K562 (cell line): ENCODE results near the gene GNAL. TPM values are rescaled to one million over a fixed set of nuclear protein-coding genes. Genes with fewer than 3 reads are reported as not detected.

Source experiments
- ATAC-seq: fragments of 200-7000 bp; cut with Tn5 transposase; 3 replicates; pipeline ENCODE4 v1.9.1; 2020; ENCODE audit warnings: moderate library complexity
- BruUV-seq: library from RNA; stranded (reverse); fragments of 400-500 nt; replicated peaks from 2 replicates; lab custom pipeline; 2021; lab: Mats Ljungman, UMichigan
- CTCF ChIA-PET: fragments of 300-600 bp; formaldehyde crosslinking; extraction: SDS; loops from one replicate; lab custom pipeline; 2021; ENCODE audit warnings: low intra/inter-chr PET ratio; lab: Yijun Ruan, JAX
- POLR2A ChIA-PET: fragments of 300-600, 350-650 bp; sonication (Branson Sonifier 250); formaldehyde crosslinking; extraction: SDS; loops from one replicate; lab custom pipeline; 2021; ENCODE audit warnings: antibody characterized with exemption, inconsistent platforms; lab: Yijun Ruan, JAX
- DNase-seq, 4 experiments: peaks; one replicate each; pipeline versions ENCODE4 v3.0.0 to v3.0.0-alpha.2; 2011 to 2018; ENCODE audit warnings: low spot score in 3 of 4, mixed read lengths in 3 of 4; ENCODE audit errors: extremely low read depth in 1 of 4
- FAIRE-seq: peaks from 2 replicates; lab custom pipeline; 2011; peaks lifted over from hg19 to GRCh38; lab: Jason Lieb, UNC
- H2AFZ ChIP-seq: 2 replicates; pipeline ENCODE4 v1.6.0; 2011; ENCODE audit warnings: low read depth, low read length, control low read depth, inconsistent platforms
- H3K27ac ChIP-seq: fragments of 200-600 bp; 3 replicates; pipeline ENCODE4 v1.8.0; 2011; ENCODE audit warnings: low read depth, mild to moderate bottlenecking, control low read depth, inconsistent platforms, low read length, moderate library complexity, mixed read lengths; ENCODE audit errors: extremely low read depth
- H3K27me3 ChIP-seq, 2 experiments: fragments of 300-600 bp in 1 of 2; 2 replicates in 1 of 2; 3 replicates in 1 of 2; pipeline versions ENCODE4 v1.6.0 to v1.8.0; 2011; ENCODE audit warnings: inconsistent platforms in 2 of 2, low read length in 2 of 2, mild to moderate bottlenecking in 1 of 2, mixed read lengths in 1 of 2, moderate library complexity in 1 of 2; ENCODE audit not compliant: control insufficient read depth in 2 of 2, insufficient read depth in 2 of 2
- H3K36me3 ChIP-seq: fragments of 300-600 bp; 3 replicates; pipeline ENCODE4 v1.8.0; 2011; ENCODE audit warnings: mild to moderate bottlenecking, low read length, inconsistent platforms; ENCODE audit not compliant: control insufficient read depth, insufficient read depth
- H3K4me1 ChIP-seq, 2 experiments: fragments of 200-600 bp in 1 of 2; replicated peaks in 1 of 2; 2 replicates in 1 of 2; 3 replicates in 1 of 2; pipeline versions ENCODE4 v1.5.1 to v1.8.0; 2011; ENCODE audit warnings: inconsistent platforms in 2 of 2, low read length in 2 of 2, mild to moderate bottlenecking in 1 of 2, mixed read lengths in 1 of 2, moderate library complexity in 1 of 2; ENCODE audit not compliant: control insufficient read depth in 2 of 2, insufficient read depth in 2 of 2
- H3K4me2 ChIP-seq: 2 replicates; pipeline ENCODE4 v1.6.1; 2011; ENCODE audit warnings: low read length, control low read depth, inconsistent platforms, mixed read lengths; ENCODE audit not compliant: insufficient read depth
- H3K4me3 ChIP-seq: fragments of 200-600 bp; sonication (generic), shearing (Covaris generic); 2 replicates; pipeline ENCODE4 v1.5.1; 2016; ENCODE audit warnings: control low read depth, inconsistent platforms
- H3K79me2 ChIP-seq: fragments of 200-600 bp; 3 replicates; pipeline ENCODE4 v1.8.0; 2011; ENCODE audit warnings: low read length, inconsistent platforms; ENCODE audit not compliant: control insufficient read depth, insufficient read depth
- H3K9ac ChIP-seq, 2 experiments: 2 replicates each; pipeline versions ENCODE4 v1.6.0 to v1.6.1; 2011; ENCODE audit warnings: low read depth in 2 of 2, low read length in 2 of 2, control low read depth in 1 of 2, inconsistent platforms in 1 of 2, mild to moderate bottlenecking in 1 of 2, mixed read lengths in 1 of 2; ENCODE audit not compliant: insufficient read depth in 1 of 2
- H3K9me1 ChIP-seq: one replicate; pipeline ENCODE4 v1.6.0; 2011; ENCODE audit warnings: inconsistent platforms, mild to moderate bottlenecking, low read length, moderate library complexity; ENCODE audit not compliant: control insufficient read depth, insufficient read depth
- H3K9me3 ChIP-seq: replicated peaks from 2 replicates; pipeline ENCODE4 v1.5.1; 2011; ENCODE audit warnings: low read depth, low read length, inconsistent platforms; ENCODE audit not compliant: control insufficient read depth, insufficient read depth
- H4K20me1 ChIP-seq: replicated peaks from 2 replicates; pipeline ENCODE4 v1.6.1; 2011; ENCODE audit warnings: low read length, inconsistent platforms, mixed read lengths; ENCODE audit not compliant: control insufficient read depth, insufficient read depth
- CBFA2T3 ChIP-seq: fragments of 450-650 bp; IDR thresholded peaks from 2 replicates; pipeline ENCODE4 v1.6.1; 2017
- TAF1 ChIP-seq: IDR thresholded peaks from 2 replicates; pipeline ENCODE4 v1.6.1; 2011; ENCODE audit warnings: mild to moderate bottlenecking, low read length, moderate library complexity; ENCODE audit not compliant: insufficient read depth, control insufficient read depth, severe bottlenecking; ENCODE audit errors: extremely low read depth
- TRIM28 ChIP-seq: fragments of 450-650 bp; IDR thresholded peaks from 2 replicates; pipeline ENCODE4 v1.6.1; 2017
- WGBS: fragments of 100-300 bp; shearing (Covaris generic); methylation state at CpG from one replicate; pipeline ENCODE4 v1.1.6; 2016; ENCODE audit warnings: low coverage, mixed read lengths; ENCODE audit not compliant: insufficient coverage; ENCODE audit errors: missing lambda C conversion rate; 5-methylcytosine and 5-hydroxymethylcytosine counted together
- in situ Hi-C: fragments of 300-500 bp; cut with MboI; formaldehyde crosslinking; loops from 4 replicates; pipeline ENCODE4 v1.15.0; 2018; ENCODE audit warnings: inconsistent platforms, mixed read lengths
- intact Hi-C: fragments of 100-400 bp; cut with micrococcal nuclease; formaldehyde crosslinking; loops from 2 replicates; pipeline ENCODE4 v1.14.2; 2022
- polyA plus RNA-seq, 8 experiments: library from polyadenylated mRNA; depleted of rRNA in 4 of 8; stranded (reverse) in 5 of 8; unstranded in 3 of 8; fragments of >200 nt; fragmentation: Nextera tagmentation in 2 of 8; fragmentation: Illumina TruSeq in 1 of 8; extraction: Ambion mirVana in 2 of 8; extraction: Trizol in 1 of 8; gene quantifications; 2 replicates each; pipeline versions ENCODE4 v1.2.1 to v1.2.3, GENCODE V29; 2011 to 2014; ENCODE audit warnings: inconsistent platforms in 1 of 8, missing spikeins in 1 of 8
- total RNA-seq, 7 experiments: library from RNA; depleted of rRNA in 6 of 7; stranded (reverse); fragments of >200 nt in 6 of 7; fragmentation: Illumina TruSeq in 2 of 7; extraction: Trizol in 2 of 7; gene quantifications; 2 replicates each; pipeline versions ENCODE4 v1.2.1 to v1.2.3, GENCODE V29; 2011 to 2021; ENCODE audit warnings: low replicate concordance in 1 of 7

GNAL gene
- total and polyA plus RNA-seq, 9 of the 15 experiments (the other 6 are each of a cell fraction or from before 2014, with no cell fraction given) = under 0.01 to 0.10 (median 0.01) TPM; not detected in 5

DNA sequence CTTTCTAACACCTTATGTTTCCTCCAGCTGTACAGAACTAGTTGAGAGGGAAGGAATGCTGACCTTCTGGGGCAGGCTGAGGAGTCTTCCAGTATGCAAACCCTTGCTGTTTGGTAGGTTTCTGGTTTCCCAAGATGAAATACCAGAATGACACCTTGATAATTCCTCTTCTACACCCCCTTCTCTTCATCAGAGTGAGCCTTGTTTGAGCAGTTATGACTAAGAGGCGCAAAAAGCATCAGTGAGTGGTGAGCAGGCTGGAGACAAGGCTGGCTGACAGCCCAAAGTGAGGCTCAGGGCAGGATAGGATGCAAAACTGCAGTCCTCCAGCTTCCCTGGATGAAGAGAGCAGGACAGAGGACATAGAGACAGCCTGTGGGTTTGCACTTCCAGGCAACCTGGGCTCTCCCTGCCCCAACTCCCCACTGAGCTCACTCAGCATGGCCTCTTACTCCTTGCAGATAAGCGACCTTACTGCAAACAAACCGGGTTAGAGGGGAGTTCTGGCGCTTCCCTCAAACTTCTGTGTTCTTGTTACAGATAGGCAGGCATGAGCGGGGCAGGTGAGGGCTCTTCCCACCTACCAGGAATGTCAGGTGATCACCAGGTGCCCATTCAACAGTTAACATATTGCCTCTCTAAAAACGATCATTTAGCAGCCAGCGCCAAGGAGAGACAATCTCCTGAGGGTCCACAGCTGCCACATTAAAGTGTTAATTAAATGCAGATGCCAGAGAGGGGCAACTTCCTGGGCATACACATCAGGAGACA is 213.6 kb downstream of the GNAL start:
- in situ Hi-C loops (loop anchor here (10.0 kb wide), 1 partner anchor 1132 kb away; no protein-coding TSS in a partner anchor), intact Hi-C loops (no loop called here)
- peak in 2 of 4 experiments; percentile 33 to 50 for DNase-seq
- Histone ChIP-seq H2AFZ (no peak overlapping the region), H3K4me3 (no peak overlapping the region), H3K36me3 (peaks cover 7% of the 10 kb centered on the region; the same call in 2 of the 3 replicates), H3K79me2 (peaks cover under 1% of the 10 kb centered on the region; the same call in 1 of the 3 replicates), H3K27me3 (no peaks in the 10 kb centered on the region), H3K9me1 (peaks cover 5% of the 10 kb centered on the region), H3K9ac (peak overlapping the region in 1 of 2 experiments; percentile 32; a peak in 1 of 4 replicates), H3K27ac (no peak overlapping the region), H3K9me3 (no peaks in the 10 kb centered on the region), H3K4me2 (peak overlapping the region; percentile 7; the same call in 1 of the 2 replicates), H4K20me1 (peaks cover 10% of the 10 kb centered on the region; the same call in 1 of the 2 replicates), H3K4me1 (peaks cover 12 to 19% of the 10 kb centered on the region in 2 experiments; a peak in 3 of 5 replicates)
- CTCF ChIA-PET = no interaction called here
- POLR2A ChIA-PET = interaction anchor here (0.7 to 1.7 kb wide), 2 partner anchors 11 to 22 kb away, joined by 3 to 4 read pairs; no protein-coding TSS in a partner anchor
- TF ChIP-seq TAF1 (no peak), TRIM28 (no peak), CBFA2T3 (peak; percentile 22; the same call in 1 of the 2 replicates)
- WGBS = 30% methylated on average over 7 of the region's 7 CpGs
- BruUV-seq = no TSS peak
- peak; percentile 26 for FAIRE-seq
- ATAC-seq = peak; percentile 75
